GM12872 (cell line): ENCODE measurements around the gene SCRN2.

Source experiments
- CTCF ChIP-seq: IDR thresholded peaks from 3 replicates; pipeline ENCODE4 v1.5.1; 2011; ENCODE audit warnings: low read depth, mild to moderate bottlenecking, low read length, moderate library complexity; ENCODE audit not compliant: insufficient read depth

Gene SCRN2

GRCh38 chr17:47882695-47883588 lies 41.9 kb upstream of the SCRN2 start:
- TF ChIP-seq CTCF = no peak

- no peak for TF ChIP-seq CTCF
These were observed 41.2 kb upstream of the SCRN2 start for GRCh38 chr17:47882247-47882646.

- TF ChIP-seq CTCF = no peak
These were observed 38.8 kb upstream of the SCRN2 start for GRCh38 chr17:47879776-47880454.

- no peak for TF ChIP-seq CTCF
These were observed 38.0 kb upstream of the SCRN2 start for GRCh38 chr17:47879028-47879585.

GRCh38 chr17:47878203-47879027 lies 37.3 kb upstream of the SCRN2 start:
- TF ChIP-seq CTCF = no peak

GRCh38 chr17:47877368-47878034 lies 36.4 kb upstream of the SCRN2 start:
- TF ChIP-seq CTCF = no peak
